ENCODE data around the gene GLDC. TPM values are rescaled to one million over a fixed set of nuclear protein-coding genes. Genes with fewer than 3 reads are reported as not detected.
A peak's percentile ranks its signal among the peaks of the same experiment; 100 is the strongest.
"Not testable (repeated sequence)": the region's sequence is repeated elsewhere in the genome, so short reads cannot be mapped to it uniquely, and the experiment has no call there.

Gene GLDC
- total RNA-seq (1 to 10 TPM in 1 of 2 donors, under 1 TPM in 1; 0.41 to 3.0 TPM), polyA plus RNA-seq (ENCODE audit: insufficient read length in 6 of 6) (1 to 10 TPM; 2.3 to 8.1 (median 4.0) TPM)
- long read RNA-seq, donor 1 = 0 reads
- long read RNA-seq, donor 2 = 0 reads
- long read RNA-seq, donor 3 = 0 reads
- long read RNA-seq, donor 4 = 0 reads
- long read RNA-seq, donor 5 = 0 reads
- long read RNA-seq, donor 6, partial matches to known transcripts = 0 of 2 reads
- long read RNA-seq, donor 6, other reads (novel, unspliced or antisense) = 0 of 2 reads
- long read RNA-seq, donor 7 = 0 reads
- long read RNA-seq, donor 8 = 0 reads
- long read RNA-seq, donor 9 = 0 reads
- long read RNA-seq, donor 10 = 0 reads
- long read RNA-seq, donor 11, partial matches to known transcripts = 0 of 2 reads
- long read RNA-seq, donor 11, other reads (novel, unspliced or antisense) = 0 of 2 reads
- long read RNA-seq, donor 12 = 0 reads

DNA sequence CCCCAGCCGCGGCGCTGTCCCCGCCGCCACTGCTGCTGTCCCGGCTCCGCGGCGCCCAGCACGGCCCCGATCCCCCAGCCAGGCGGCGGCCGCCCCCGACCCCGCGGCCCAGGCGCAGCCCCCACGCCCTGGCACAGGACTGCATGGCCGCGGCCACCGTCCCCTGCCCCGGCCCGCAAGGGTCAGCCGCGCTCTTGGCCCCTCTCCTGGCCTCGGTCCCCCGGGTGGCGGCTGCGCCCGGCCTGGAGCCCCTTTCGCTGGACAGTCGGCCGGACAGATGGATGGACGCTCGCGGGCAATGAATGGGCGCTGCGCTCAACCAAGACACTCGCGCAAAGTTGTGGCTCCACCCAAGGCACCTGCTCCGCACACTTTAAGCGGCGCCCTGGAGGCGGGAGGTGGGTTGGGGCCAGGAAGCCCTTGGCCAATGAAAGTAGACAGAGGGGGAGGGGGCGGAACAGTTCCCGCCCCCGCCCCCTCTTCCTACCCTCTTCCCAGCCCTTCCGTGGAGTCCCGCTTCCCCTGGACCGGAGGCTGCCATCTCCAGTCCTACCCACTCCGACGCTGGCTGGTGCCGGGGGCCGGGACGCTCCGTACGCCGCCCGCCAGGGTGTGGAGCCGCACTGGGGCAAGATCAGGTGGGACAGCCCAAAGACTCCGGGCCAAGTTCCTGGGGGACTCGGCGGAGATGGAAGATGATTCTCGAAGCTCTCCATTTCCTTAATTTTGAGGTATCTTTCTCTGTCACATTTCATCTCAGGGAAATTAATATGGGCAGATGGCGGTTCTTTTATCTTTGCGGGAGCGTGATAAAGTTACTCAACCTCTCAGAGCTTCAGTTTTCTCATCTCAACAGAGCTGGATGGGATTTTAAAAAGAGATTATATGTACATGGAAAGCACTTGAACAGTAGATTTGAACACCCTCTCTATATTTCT is at the start of gene GLDC:
Gene GLDC, minus strand, starts transcription at position 375 of the 938 bp plus-strand sequence. Its CDS starts 230 bp downstream, at position 145.
- peak in 3 of 4 donors; percentile 42 to 80 (median 45) for DNase-seq
- Histone ChIP-seq H3K4me1 (peaks cover 5 to 18% of the 10 kb centered on the region in 2 donors), H3K4me3 (peak within 1 kb of the TSS; percentile 10 to 41), H3K27me3 (peaks cover 38 to 71% of the 10 kb centered on the region in 2 donors), H3K27ac (no peak within 1 kb of the TSS), H3K9me3 (no peaks in the 10 kb centered on the region), H3K36me3 (no peaks in the 10 kb centered on the region)
- no peak for TF ChIP-seq CTCF (IDR thresholded peaks at IDR 0.05)
- intact Hi-C loops (cut with DNase I) = no loop called here
- ATAC-seq = peak; percentile 92

DNA sequence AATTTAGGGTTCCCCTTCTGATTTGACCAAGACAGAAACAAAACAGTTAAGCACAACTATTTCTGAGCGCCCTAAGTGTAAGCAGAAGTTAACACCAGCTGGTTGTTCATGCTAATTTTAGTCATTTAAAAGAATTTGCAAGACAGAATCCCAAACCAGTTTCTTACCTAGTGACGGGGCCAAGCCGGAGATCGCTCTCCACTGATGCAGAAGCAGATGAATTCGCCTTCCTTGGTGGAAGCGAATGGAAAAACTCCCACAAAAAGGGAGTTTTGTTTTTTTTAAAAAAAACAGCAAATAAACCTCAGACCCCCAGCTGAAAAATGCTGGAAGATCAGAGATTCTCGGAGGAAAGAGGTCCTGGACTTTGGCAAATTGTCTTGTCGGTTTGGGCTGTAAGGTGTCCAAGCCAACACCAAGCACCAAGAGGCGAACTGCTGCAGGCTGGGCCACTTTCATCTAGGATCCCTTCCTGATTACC is 47.4 kb upstream of the GLDC start:
- H3K4me3 ChIP-seq = no peak overlapping the region
- H3K27me3 ChIP-seq = no peaks in the 10 kb centered on the region
- H3K9me3 ChIP-seq = no peaks in the 10 kb centered on the region
- DNase-seq = no peak
- H3K27ac ChIP-seq = no peak overlapping the region
- no peak for ATAC-seq
- intact Hi-C loops (cut with DNase I) = no loop called here
- no peaks in the 10 kb centered on the region for H3K4me1 ChIP-seq
- no peaks in the 10 kb centered on the region for H3K36me3 ChIP-seq
- TF ChIP-seq CTCF (IDR thresholded peaks at IDR 0.05) = no peak

GRCh38 chr9:6692433-6692832 is 46.9 kb upstream of the GLDC start:
- Histone ChIP-seq H3K27ac (no peak overlapping the region), H3K36me3 (no peaks in the 10 kb centered on the region), H3K4me1 (no peaks in the 10 kb centered on the region), H3K4me3 (no peak overlapping the region), H3K27me3 (no peaks in the 10 kb centered on the region), H3K9me3 (no peaks in the 10 kb centered on the region)
- ATAC-seq = no peak
- intact Hi-C loops (cut with DNase I) = no loop called here
- TF ChIP-seq CTCF (IDR thresholded peaks at IDR 0.05) = no peak
- DNase-seq = no peak

DNA sequence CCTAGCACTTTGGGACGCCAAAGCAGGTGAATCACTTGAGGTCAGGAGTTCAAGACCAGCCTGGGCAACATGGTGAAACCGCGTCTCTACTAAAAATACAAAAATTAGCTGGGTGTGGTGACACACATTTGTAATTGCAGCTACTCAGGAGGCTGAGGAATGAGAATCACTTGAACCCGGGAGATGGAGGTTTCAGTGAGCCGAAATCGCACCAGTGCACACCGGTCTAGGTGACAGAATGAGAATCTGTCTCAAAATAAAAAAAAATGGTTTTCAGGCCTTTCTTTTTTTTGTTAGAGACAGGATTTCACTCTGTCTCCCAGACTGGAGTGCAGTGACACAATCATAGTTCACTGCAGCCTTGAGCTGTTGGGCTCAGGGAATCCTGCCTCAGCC is 45.1 kb upstream of the GLDC start:
- H3K27me3 ChIP-seq; DNase-seq; H3K27ac ChIP-seq; H3K36me3 ChIP-seq; H3K9me3 ChIP-seq; H3K4me3 ChIP-seq; intact Hi-C loops (cut with DNase I); ATAC-seq; H3K4me1 ChIP-seq: not testable (repeated sequence)

DNA sequence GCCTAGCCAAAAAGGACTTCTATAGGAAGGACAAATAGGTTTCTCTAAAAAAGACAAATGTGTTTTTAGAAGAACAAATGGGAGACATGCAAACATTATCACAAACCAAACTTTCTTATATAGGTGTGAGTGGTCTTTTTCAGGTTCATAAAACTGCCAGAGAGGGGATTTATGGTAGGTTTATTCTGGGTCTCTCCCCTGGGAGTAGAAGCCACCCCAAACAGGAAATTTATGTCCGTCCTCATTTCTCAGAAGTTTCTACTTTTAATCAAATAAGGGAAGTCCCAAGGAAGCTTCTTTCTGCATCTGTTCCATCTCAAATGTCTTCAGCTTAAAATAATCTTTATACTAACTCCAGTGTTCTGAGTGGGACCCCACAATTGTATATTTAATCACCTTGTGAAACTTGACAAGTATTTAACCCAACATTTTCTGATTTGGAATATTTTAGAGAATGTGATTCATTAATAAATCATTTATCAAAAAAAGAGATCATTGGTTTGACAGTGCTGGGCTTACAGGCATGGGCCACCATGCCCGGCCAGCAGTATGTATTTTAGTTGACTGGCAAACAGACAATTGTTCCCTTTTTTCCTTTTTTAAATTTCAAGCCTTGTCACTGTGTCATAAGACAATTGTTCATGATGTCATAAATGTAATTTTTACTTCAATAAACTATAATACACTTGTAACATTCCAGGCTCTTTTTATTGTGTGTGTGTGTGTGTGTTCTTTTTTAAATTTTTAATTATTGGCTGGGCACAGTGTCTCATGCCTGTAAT is 44.6 kb upstream of the GLDC start:
- DNase-seq (no peak), ATAC-seq (no peak)
- H3K4me3 ChIP-seq = no peak overlapping the region
- H3K36me3 ChIP-seq = no peaks in the 10 kb centered on the region
- H3K27me3 ChIP-seq = no peaks in the 10 kb centered on the region
- no peaks in the 10 kb centered on the region for H3K4me1 ChIP-seq
- no peak for TF ChIP-seq CTCF (IDR thresholded peaks at IDR 0.05)
- intact Hi-C loops (cut with DNase I) = no loop called here
- H3K27ac ChIP-seq = no peak overlapping the region
- no peaks in the 10 kb centered on the region for H3K9me3 ChIP-seq

Data from left lung (tissue), 14 donors.